ENCODE measurements around the gene SGTA.
"Not testable (repeated sequence)": the region's sequence is repeated elsewhere in the genome, so short reads cannot be mapped to it uniquely, and the experiment has no call there.

The SGTA gene

GRCh38 chr19:2796659-2797266 lies 13.7 kb upstream of the SGTA start:
- in situ Hi-C loops (cut with MboI; ENCODE audit: low pct_unique_long_range_greater_than_20kb, low sequenced_read_pairs): no loop called here
- no peak for DNase-seq

- no peak for DNase-seq
- in situ Hi-C loops (cut with MboI; ENCODE audit: low pct_unique_long_range_greater_than_20kb, low sequenced_read_pairs): no loop called here
Measured at GRCh38 chr19:2795827-2796658, 13.0 kb upstream of the SGTA start.

- in situ Hi-C loops (cut with MboI; ENCODE audit: low pct_unique_long_range_greater_than_20kb, low sequenced_read_pairs): no loop called here
- no peak for DNase-seq
Measured at GRCh38 chr19:2793577-2793976, 10.5 kb upstream of the SGTA start.

- in situ Hi-C loops (cut with MboI; ENCODE audit: low pct_unique_long_range_greater_than_20kb, low sequenced_read_pairs): no loop called here
- no peak for DNase-seq
Measured at GRCh38 chr19:2793126-2793525, 10.1 kb upstream of the SGTA start.

GRCh38 chr19:2792666-2793065 lies 9.6 kb upstream of the SGTA start:
- DNase-seq; in situ Hi-C loops (cut with MboI; ENCODE audit: low pct_unique_long_range_greater_than_20kb, low sequenced_read_pairs): not testable (repeated sequence)

- no peak for DNase-seq
- in situ Hi-C loops (cut with MboI; ENCODE audit: low pct_unique_long_range_greater_than_20kb, low sequenced_read_pairs): no loop called here
Measured at GRCh38 chr19:2791876-2792275, 8.8 kb upstream of the SGTA start.

GRCh38 chr19:2791440-2791839 lies 8.4 kb upstream of the SGTA start:
- in situ Hi-C loops (cut with MboI; ENCODE audit: low pct_unique_long_range_greater_than_20kb, low sequenced_read_pairs): no loop called here

GRCh38 chr19:2790557-2791271 lies 7.6 kb upstream of the SGTA start:
- no peak for DNase-seq
- in situ Hi-C loops (cut with MboI; ENCODE audit: low pct_unique_long_range_greater_than_20kb, low sequenced_read_pairs): no loop called here

More at GRCh38 chr19:2791440-2791839, 8.4 kb upstream of the SGTA start:
- no peak for DNase-seq

- in situ Hi-C loops (cut with MboI; ENCODE audit: low pct_unique_long_range_greater_than_20kb, low sequenced_read_pairs): no loop called here
- DNase-seq: no peak
Measured at GRCh38 chr19:2790194-2790556, 7.1 kb upstream of the SGTA start.

GRCh38 chr19:2788237-2788636 lies 5.2 kb upstream of the SGTA start:
- in situ Hi-C loops (cut with MboI; ENCODE audit: low pct_unique_long_range_greater_than_20kb, low sequenced_read_pairs): no loop called here
- no peak for DNase-seq

GRCh38 chr19:2787115-2787514 lies 4.0 kb upstream of the SGTA start:
- in situ Hi-C loops (cut with MboI; ENCODE audit: low pct_unique_long_range_greater_than_20kb, low sequenced_read_pairs): no loop called here
- DNase-seq: no peak

- in situ Hi-C loops (cut with MboI; ENCODE audit: low pct_unique_long_range_greater_than_20kb, low sequenced_read_pairs): no loop called here
- peak; percentile 99 for DNase-seq
Measured at GRCh38 chr19:2785244-2785997, 2.3 kb upstream of the SGTA start, which contains the start of gene THOP1. THOP1 (plus strand) TSS chr19:2785503; CDS start chr19:2785663, 160 bp downstream.

GRCh38 chr19:2783781-2784145 lies 690 bp upstream of the SGTA start:
- DNase-seq: no peak

GRCh38 chr19:2782329-2782935 lies 641 bp downstream of the SGTA start:
- DNase-seq: peak; percentile 12
- in situ Hi-C loops (cut with MboI; ENCODE audit: low pct_unique_long_range_greater_than_20kb, low sequenced_read_pairs): no loop called here

More at GRCh38 chr19:2783781-2784145, 690 bp upstream of the SGTA start:
- in situ Hi-C loops (cut with MboI; ENCODE audit: low pct_unique_long_range_greater_than_20kb, low sequenced_read_pairs): no loop called here

- DNase-seq: no peak
- in situ Hi-C loops (cut with MboI; ENCODE audit: low pct_unique_long_range_greater_than_20kb, low sequenced_read_pairs): no loop called here
Measured at GRCh38 chr19:2780284-2780683, 2.8 kb downstream of the SGTA start.

- in situ Hi-C loops (cut with MboI; ENCODE audit: low pct_unique_long_range_greater_than_20kb, low sequenced_read_pairs): no loop called here
- DNase-seq: no peak
Measured at GRCh38 chr19:2779121-2779740, 3.8 kb downstream of the SGTA start.

- DNase-seq: no peak
- in situ Hi-C loops (cut with MboI; ENCODE audit: low pct_unique_long_range_greater_than_20kb, low sequenced_read_pairs): no loop called here
Measured at GRCh38 chr19:2777952-2778683, 5.0 kb downstream of the SGTA start.
